SK-N-SH treated with all-trans-retinoic acid at 6 μM for 48 hours (cell line): Measurements from ENCODE around the gene HCLS1.

Source experiments
- ATAC-seq: fragments of 200-7000 bp; cut with Tn5 transposase; 3 replicates; pipeline ENCODE4 v1.9.1; 2020; ENCODE audit warnings: mild to moderate bottlenecking, moderate library complexity
- ARNTL ChIP-seq: fragments of 450-650 bp; formaldehyde crosslinking; IDR thresholded peaks from 2 replicates; pipeline ENCODE4 v1.5.0; 2020; ENCODE audit warnings: low read depth, mild to moderate bottlenecking, moderate library complexity, borderline replicate concordance
- BACH2 ChIP-seq: fragments of 250-450 bp; sonication (Bioruptor Pico); IDR thresholded peaks from 2 replicates; pipeline ENCODE4 v1.9.0; 2021; ENCODE audit warnings: mild to moderate bottlenecking, borderline replicate concordance
- CSDC2 ChIP-seq: fragments of 250-450 bp; sonication (Bioruptor Pico); IDR thresholded peaks from 2 replicates; pipeline ENCODE4 v1.5.0; 2020; ENCODE audit warnings: mild to moderate bottlenecking, moderate library complexity
- ESRRG ChIP-seq: fragments of 250-450 bp; sonication (Bioruptor Pico); IDR thresholded peaks from 2 replicates; pipeline ENCODE4 v1.6.1; 2021; ENCODE audit warnings: mild to moderate bottlenecking
- GLIS3 ChIP-seq: fragments of 250-450 bp; sonication (Bioruptor Pico); IDR thresholded peaks from 2 replicates; pipeline ENCODE4 v1.5.0; 2020; ENCODE audit warnings: mild to moderate bottlenecking, moderate library complexity
- ISL1 ChIP-seq: fragments of 250-450 bp; sonication (Bioruptor Pico); IDR thresholded peaks from 2 replicates; pipeline ENCODE4 v2.1.2; 2022; ENCODE audit warnings: mild to moderate bottlenecking, moderate library complexity
- PPARA ChIP-seq: fragments of 250-450 bp; sonication (Bioruptor Pico); IDR thresholded peaks from 2 replicates; pipeline ENCODE4 v1.5.0; 2020; ENCODE audit warnings: mild to moderate bottlenecking, borderline replicate concordance
- RARB ChIP-seq: fragments of 250-450 bp; sonication (Bioruptor Pico); IDR thresholded peaks from 2 replicates; pipeline ENCODE4 v1.8.0; 2021; ENCODE audit warnings: mild to moderate bottlenecking, moderate library complexity
- SNAI2 ChIP-seq: fragments of 250-450 bp; sonication (Bioruptor Pico); IDR thresholded peaks from 2 replicates; pipeline ENCODE4 v1.5.0; 2020; ENCODE audit warnings: mild to moderate bottlenecking, moderate library complexity
- TOX ChIP-seq: fragments of 250-450 bp; sonication (Bioruptor Pico); IDR thresholded peaks from 2 replicates; pipeline ENCODE4 v1.8.0; 2021; ENCODE audit warnings: mild to moderate bottlenecking, moderate library complexity, borderline replicate concordance
- ZC3H10 ChIP-seq: fragments of 250-450 bp; sonication (Bioruptor Pico); IDR thresholded peaks from 2 replicates; pipeline ENCODE4 v1.5.1; 2021; ENCODE audit warnings: mild to moderate bottlenecking, moderate library complexity
- ZFP3 ChIP-seq: fragments of 250-450 bp; sonication (Bioruptor Pico); IDR thresholded peaks from 2 replicates; pipeline ENCODE4 v1.5.0; 2020; ENCODE audit warnings: mild to moderate bottlenecking, moderate library complexity
- ZFP30 ChIP-seq: fragments of 450-650 bp; formaldehyde crosslinking; IDR thresholded peaks from 2 replicates; pipeline ENCODE4 v1.5.0; 2022; ENCODE audit warnings: mild to moderate bottlenecking, moderate library complexity
- ZNF565 ChIP-seq: fragments of 450-650 bp; formaldehyde crosslinking; conservative IDR thresholded peaks from 2 replicates; pipeline ENCODE4 v1.5.0; 2020; ENCODE audit warnings: low read depth, mild to moderate bottlenecking, moderate library complexity
- ZNF70 ChIP-seq: fragments of 450-650 bp; formaldehyde crosslinking; IDR thresholded peaks from 2 replicates; pipeline ENCODE4 v1.5.0; 2020; ENCODE audit warnings: mild to moderate bottlenecking, moderate library complexity
- TF ChIP-seq, protein P1 (sequence below): fragments of 250-450 bp; sonication (Bioruptor Pico); IDR thresholded peaks from 2 replicates; pipeline ENCODE4 v1.5.0; 2020; ENCODE audit warnings: mild to moderate bottlenecking, moderate library complexity
- TF ChIP-seq, protein P2 (sequence below): fragments of 250-450 bp; sonication (Bioruptor Pico); IDR thresholded peaks from 2 replicates; pipeline ENCODE4 v1.5.1; 2020; ENCODE audit warnings: low read depth, mild to moderate bottlenecking, moderate library complexity
- TF ChIP-seq, protein P3 (sequence below): fragments of 250-450 bp; sonication (Bioruptor Pico); IDR thresholded peaks from 2 replicates; pipeline ENCODE4 v1.8.0; 2020; ENCODE audit warnings: mild to moderate bottlenecking, moderate library complexity, borderline replicate concordance
- TF ChIP-seq, protein P4 (sequence below): fragments of 250-450 bp; sonication (Bioruptor Pico); IDR thresholded peaks from 2 replicates; pipeline ENCODE4 v1.8.0; 2021; ENCODE audit warnings: low read depth, mild to moderate bottlenecking, moderate library complexity, borderline replicate concordance
- TF ChIP-seq, protein P5 (sequence below): fragments of 250-450 bp; sonication (Bioruptor Pico); IDR thresholded peaks from 2 replicates; pipeline ENCODE4 v1.5.1; 2021; ENCODE audit warnings: mild to moderate bottlenecking, moderate library complexity

HCLS1 gene

DNA sequence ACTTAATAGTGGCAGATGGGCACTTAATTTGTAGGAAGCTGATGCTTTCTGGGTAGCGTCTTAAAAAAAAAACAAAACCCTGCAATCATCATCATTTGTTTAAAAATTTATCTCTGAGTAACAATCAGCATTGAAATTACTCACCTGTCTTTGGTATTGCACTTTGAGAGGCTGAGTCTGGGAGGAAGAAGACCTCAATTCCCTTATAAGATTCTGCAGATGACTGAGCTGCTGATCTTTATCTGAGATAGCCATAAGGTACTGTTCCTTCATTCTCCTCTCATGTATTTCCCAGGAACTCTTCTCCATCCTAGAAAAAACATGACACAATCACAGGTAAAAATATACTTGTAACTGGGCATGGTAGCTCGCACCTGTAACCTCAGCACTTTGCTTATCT, 16.4 kb upstream of the HCLS1 start (continued):
- TF ChIP-seq, protein P1, sequence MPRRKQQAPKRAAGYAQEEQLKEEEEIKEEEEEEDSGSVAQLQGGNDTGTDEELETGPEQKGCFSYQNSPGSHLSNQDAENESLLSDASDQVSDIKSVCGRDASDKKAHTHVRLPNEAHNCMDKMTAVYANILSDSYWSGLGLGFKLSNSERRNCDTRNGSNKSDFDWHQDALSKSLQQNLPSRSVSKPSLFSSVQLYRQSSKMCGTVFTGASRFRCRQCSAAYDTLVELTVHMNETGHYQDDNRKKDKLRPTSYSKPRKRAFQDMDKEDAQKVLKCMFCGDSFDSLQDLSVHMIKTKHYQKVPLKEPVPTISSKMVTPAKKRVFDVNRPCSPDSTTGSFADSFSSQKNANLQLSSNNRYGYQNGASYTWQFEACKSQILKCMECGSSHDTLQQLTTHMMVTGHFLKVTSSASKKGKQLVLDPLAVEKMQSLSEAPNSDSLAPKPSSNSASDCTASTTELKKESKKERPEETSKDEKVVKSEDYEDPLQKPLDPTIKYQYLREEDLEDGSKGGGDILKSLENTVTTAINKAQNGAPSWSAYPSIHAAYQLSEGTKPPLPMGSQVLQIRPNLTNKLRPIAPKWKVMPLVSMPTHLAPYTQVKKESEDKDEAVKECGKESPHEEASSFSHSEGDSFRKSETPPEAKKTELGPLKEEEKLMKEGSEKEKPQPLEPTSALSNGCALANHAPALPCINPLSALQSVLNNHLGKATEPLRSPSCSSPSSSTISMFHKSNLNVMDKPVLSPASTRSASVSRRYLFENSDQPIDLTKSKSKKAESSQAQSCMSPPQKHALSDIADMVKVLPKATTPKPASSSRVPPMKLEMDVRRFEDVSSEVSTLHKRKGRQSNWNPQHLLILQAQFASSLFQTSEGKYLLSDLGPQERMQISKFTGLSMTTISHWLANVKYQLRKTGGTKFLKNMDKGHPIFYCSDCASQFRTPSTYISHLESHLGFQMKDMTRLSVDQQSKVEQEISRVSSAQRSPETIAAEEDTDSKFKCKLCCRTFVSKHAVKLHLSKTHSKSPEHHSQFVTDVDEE (CRISPR knock-in tag) = no peak
- TF ChIP-seq ZFP30 (CRISPR knock-in tag) = no peak
- TF ChIP-seq GLIS3 (CRISPR knock-in tag) = no peak
- TF ChIP-seq, protein P2, sequence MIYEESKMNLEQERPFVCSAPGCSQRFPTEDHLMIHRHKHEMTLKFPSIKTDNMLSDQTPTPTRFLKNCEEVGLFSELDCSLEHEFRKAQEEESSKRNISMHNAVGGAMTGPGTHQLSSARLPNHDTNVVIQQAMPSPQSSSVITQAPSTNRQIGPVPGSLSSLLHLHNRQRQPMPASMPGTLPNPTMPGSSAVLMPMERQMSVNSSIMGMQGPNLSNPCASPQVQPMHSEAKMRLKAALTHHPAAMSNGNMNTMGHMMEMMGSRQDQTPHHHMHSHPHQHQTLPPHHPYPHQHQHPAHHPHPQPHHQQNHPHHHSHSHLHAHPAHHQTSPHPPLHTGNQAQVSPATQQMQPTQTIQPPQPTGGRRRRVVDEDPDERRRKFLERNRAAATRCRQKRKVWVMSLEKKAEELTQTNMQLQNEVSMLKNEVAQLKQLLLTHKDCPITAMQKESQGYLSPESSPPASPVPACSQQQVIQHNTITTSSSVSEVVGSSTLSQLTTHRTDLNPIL (CRISPR knock-in tag) = no peak
- TF ChIP-seq ZNF565 = no peak
- no peak for TF ChIP-seq BACH2 (CRISPR knock-in tag)
- TF ChIP-seq ESRRG (CRISPR knock-in tag) = no peak

DNA sequence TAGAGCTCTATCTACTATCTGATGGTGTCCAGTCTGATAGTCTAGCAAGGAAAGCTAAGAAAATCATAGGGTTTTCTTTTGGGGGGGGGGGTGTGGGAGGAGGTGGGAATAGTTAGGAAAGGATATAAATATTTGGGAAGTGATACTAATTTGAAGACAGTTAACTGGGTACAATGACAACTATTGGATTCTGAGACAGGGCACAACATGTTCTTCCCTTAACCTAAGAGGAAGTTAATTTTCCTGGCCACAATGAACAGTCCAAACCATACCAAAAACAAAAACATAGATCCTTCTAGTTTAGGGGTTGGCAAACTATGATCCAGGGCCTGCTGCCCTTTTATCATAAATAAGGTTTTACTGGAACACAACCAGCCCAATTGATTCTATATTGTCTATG, 10.0 kb upstream of the HCLS1 start:
- no peak for ATAC-seq

DNA sequence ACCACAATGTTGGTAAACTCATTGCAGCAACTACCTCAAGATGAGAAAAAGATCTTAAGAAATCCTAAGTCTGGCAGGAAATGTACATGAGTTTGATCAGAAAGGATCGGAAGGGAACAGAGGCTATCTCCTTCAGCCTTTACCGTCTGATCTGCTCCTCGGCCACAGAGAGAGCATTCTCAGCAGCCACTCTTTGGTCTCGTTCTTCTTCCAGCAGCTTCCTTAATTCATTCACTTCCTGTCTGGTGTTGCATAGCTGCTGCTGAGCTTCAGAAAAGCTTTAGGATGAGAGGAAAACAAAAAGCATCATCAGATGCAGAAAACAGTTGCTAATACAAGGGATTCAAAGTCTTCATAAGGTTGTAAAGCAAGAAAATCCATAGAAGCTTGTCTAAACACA, 6.6 kb upstream of the HCLS1 start:
- TF ChIP-seq SNAI2 (no peak), ISL1 (CRISPR knock-in tag) (no peak), ARNTL (no peak), ZC3H10 (CRISPR knock-in tag) (no peak), ZNF70 (CRISPR knock-in tag) (no peak), ZNF565 (no peak), BACH2 (CRISPR knock-in tag) (no peak), CSDC2 (no peak), GLIS3 (CRISPR knock-in tag) (no peak), ESRRG (CRISPR knock-in tag) (no peak), ZFP3 (CRISPR knock-in tag) (no peak), PPARA (CRISPR knock-in tag) (no peak), RARB (CRISPR knock-in tag) (no peak), TOX (no peak)
- TF ChIP-seq, protein P3, sequence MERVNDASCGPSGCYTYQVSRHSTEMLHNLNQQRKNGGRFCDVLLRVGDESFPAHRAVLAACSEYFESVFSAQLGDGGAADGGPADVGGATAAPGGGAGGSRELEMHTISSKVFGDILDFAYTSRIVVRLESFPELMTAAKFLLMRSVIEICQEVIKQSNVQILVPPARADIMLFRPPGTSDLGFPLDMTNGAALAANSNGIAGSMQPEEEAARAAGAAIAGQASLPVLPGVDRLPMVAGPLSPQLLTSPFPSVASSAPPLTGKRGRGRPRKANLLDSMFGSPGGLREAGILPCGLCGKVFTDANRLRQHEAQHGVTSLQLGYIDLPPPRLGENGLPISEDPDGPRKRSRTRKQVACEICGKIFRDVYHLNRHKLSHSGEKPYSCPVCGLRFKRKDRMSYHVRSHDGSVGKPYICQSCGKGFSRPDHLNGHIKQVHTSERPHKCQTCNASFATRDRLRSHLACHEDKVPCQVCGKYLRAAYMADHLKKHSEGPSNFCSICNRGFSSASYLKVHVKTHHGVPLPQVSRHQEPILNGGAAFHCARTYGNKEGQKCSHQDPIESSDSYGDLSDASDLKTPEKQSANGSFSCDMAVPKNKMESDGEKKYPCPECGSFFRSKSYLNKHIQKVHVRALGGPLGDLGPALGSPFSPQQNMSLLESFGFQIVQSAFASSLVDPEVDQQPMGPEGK (CRISPR knock-in tag) = no peak
- TF ChIP-seq, protein P4, sequence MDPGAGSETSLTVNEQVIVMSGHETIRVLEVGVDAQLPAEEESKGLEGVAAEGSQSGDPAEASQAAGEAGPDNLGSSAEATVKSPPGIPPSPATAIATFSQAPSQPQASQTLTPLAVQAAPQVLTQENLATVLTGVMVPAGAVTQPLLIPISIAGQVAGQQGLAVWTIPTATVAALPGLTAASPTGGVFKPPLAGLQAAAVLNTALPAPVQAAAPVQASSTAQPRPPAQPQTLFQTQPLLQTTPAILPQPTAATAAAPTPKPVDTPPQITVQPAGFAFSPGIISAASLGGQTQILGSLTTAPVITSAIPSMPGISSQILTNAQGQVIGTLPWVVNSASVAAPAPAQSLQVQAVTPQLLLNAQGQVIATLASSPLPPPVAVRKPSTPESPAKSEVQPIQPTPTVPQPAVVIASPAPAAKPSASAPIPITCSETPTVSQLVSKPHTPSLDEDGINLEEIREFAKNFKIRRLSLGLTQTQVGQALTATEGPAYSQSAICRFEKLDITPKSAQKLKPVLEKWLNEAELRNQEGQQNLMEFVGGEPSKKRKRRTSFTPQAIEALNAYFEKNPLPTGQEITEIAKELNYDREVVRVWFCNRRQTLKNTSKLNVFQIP (CRISPR knock-in tag) = no peak
- TF ChIP-seq, protein P5, sequence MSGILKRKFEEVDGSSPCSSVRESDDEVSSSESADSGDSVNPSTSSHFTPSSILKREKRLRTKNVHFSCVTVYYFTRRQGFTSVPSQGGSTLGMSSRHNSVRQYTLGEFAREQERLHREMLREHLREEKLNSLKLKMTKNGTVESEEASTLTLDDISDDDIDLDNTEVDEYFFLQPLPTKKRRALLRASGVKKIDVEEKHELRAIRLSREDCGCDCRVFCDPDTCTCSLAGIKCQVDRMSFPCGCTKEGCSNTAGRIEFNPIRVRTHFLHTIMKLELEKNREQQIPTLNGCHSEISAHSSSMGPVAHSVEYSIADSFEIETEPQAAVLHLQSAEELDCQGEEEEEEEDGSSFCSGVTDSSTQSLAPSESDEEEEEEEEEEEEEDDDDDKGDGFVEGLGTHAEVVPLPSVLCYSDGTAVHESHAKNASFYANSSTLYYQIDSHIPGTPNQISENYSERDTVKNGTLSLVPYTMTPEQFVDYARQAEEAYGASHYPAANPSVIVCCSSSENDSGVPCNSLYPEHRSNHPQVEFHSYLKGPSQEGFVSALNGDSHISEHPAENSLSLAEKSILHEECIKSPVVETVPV (CRISPR knock-in tag) = no peak
- no peak for ATAC-seq

More for the DNA sequence above, 10.0 kb upstream of the HCLS1 start:
- TF ChIP-seq BACH2 (CRISPR knock-in tag) (no peak), RARB (CRISPR knock-in tag) (no peak), ARNTL (no peak)

DNA sequence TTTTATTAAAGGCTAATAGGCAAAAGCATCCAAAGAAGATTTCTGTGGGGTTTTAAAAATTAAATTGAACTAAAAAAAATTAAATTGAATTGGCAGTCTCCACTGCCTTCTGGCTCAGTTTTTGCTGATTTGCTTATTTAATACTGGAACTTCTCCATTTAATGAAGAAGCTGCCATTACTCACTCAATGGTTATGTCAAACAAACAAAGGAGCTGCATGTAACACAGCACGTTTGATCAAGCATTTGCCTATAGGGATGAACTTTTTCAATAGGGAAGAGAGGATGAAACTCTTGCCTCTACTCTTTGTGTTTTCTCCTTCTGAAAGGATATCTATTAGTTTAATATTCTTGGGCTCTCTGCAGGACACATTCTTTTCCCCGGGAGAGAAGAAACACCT, 4.8 kb upstream of the HCLS1 start:
- no peak for TF ChIP-seq BACH2 (CRISPR knock-in tag)
- TF ChIP-seq, protein P3 (CRISPR knock-in tag) = no peak
- TF ChIP-seq ZNF565 = no peak
- TF ChIP-seq ZFP30 (CRISPR knock-in tag) = no peak
- TF ChIP-seq, protein P4 (CRISPR knock-in tag) = no peak
- no peak for TF ChIP-seq ARNTL
- TF ChIP-seq ESRRG (CRISPR knock-in tag) = no peak
- TF ChIP-seq, protein P5 (CRISPR knock-in tag) = no peak
- no peak for TF ChIP-seq RARB (CRISPR knock-in tag)
- no peak for ATAC-seq
